Cardiac fibroblast (primary cell): ENCODE data around the gene RGS3.

ENCODE experiments used
- DNase-seq, 2 donors: peaks; one replicate each; pipeline versions ENCODE4 v3.0.0 to v3.0.0-alpha.2; 2010; ENCODE audit warnings: low read depth in 2 of 2
- H3K4me3 ChIP-seq, 2 donors: replicated peaks in 1 of 2; 1 replicate in 1 of 2; 2 replicates in 1 of 2; pipeline ENCODE4 v1.5.1; 2011; ENCODE audit warnings: low read depth in 2 of 2, low read length in 2 of 2, mild to moderate bottlenecking in 2 of 2, moderate library complexity in 1 of 2
- TF ChIP-seq, protein P1 (sequence below): IDR thresholded peaks from one replicate; pipeline ENCODE4 v1.5.1; 2011; ENCODE audit warnings: low read depth, mild to moderate bottlenecking, low read length, inconsistent platforms

The RGS3 gene

GRCh38 chr9:113574441-113575262 lies 111.1 kb downstream of the RGS3 start:
- peak; percentile 38 to 55 for DNase-seq
- TF ChIP-seq, protein P1, sequence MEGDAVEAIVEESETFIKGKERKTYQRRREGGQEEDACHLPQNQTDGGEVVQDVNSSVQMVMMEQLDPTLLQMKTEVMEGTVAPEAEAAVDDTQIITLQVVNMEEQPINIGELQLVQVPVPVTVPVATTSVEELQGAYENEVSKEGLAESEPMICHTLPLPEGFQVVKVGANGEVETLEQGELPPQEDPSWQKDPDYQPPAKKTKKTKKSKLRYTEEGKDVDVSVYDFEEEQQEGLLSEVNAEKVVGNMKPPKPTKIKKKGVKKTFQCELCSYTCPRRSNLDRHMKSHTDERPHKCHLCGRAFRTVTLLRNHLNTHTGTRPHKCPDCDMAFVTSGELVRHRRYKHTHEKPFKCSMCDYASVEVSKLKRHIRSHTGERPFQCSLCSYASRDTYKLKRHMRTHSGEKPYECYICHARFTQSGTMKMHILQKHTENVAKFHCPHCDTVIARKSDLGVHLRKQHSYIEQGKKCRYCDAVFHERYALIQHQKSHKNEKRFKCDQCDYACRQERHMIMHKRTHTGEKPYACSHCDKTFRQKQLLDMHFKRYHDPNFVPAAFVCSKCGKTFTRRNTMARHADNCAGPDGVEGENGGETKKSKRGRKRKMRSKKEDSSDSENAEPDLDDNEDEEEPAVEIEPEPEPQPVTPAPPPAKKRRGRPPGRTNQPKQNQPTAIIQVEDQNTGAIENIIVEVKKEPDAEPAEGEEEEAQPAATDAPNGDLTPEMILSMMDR, result no peak
- H3K4me3 ChIP-seq, result no peak overlapping the region

DNA sequence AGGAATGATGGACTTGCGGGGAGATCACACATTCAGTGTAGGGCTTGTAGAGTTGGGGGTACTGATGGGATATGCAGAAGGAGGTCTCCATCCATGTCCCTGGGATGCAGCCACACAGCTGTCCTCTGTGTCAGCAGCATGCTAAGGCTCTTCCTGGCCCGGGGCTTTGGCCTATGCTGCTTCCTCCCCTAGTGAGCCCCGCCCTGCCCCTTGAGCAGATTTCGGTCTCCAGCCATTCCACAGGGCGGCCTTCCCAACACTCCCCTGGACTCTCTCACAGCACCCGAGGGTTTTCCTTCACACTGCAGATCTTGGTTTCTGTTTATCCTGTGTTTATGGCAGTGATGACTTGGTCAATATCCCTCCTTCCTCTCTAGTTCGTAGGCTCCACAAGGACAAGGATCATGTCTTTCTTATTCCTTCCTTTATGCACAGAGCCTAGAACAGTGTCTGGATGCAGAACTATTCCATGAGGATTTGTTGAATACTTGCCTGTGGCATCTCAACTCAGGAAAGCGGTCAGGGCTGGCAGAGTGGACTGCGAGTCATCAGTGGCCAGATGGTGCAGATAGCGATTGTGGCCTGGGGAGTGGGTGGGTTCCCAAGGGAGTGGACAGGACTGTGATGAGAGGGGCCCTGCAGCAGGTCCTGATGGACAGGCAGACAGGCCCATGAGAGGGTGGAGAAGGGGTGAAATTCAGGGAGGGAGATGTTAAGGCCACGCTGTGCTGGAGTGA lies 114.2 kb downstream of the RGS3 start:
- H3K4me3 ChIP-seq, result no peak overlapping the region
- no peak for DNase-seq
- TF ChIP-seq, protein P1, result no peak

DNA sequence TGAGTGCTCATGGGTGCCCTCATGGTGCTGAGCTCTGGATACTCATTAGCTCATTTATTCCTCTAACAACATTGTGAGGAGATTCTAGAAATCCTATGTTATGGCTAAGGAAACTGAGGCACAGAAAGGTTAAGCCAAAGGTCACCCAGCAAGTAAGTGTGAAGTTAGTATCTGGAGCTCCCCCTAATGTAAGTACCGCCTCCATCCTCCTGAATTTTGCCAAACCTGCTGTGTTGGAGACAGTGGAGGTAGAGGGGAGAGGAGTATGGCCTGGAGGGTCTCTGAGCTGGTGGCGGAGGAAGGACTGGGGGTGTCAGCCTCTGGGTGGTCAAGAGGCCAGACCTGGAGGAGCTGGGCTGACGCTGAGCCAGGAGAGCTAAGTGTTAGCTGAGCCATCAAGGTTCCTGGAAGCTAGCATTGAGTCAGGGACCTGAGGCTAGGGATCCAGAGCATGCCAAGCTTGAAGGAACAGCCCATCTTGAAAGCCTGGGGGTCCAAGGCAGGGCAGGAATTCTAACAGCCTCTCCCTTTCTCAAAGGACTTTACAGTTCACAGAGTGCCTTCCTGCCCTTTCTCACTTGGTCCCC lies 114.8 kb downstream of the RGS3 start:
- DNase-seq, result no peak
- TF ChIP-seq, protein P1, result no peak
- no peak overlapping the region for H3K4me3 ChIP-seq

GRCh38 chr9:113578882-113579282 lies 115.4 kb downstream of the RGS3 start:
- H3K4me3 ChIP-seq, result no peak overlapping the region
- TF ChIP-seq, protein P1, result no peak
- peak; percentile 85 to 90 for DNase-seq

GRCh38 chr9:113579283-113580040 lies 115.9 kb downstream of the RGS3 start:
- peak in 1 of 2 donors; percentile 62 for DNase-seq
- TF ChIP-seq, protein P1, result no peak
- no peak overlapping the region for H3K4me3 ChIP-seq
